ENCODE results near the gene AUNIP. TPM values are rescaled to one million over a fixed set of nuclear protein-coding genes. Genes with fewer than 3 reads are reported as not detected.

Gene AUNIP
- total and polyA plus RNA-seq, 2 donors (not counting 1 experiment from before 2014, with no cell fraction given) = 0.33 to 1.2 TPM

- Histone ChIP-seq H3K9me3 (ENCODE audit: control insufficient read depth, insufficient read depth, low read depth, low read length) (no peaks in the 10 kb centered on the region), H3K36me3 (ENCODE audit: control insufficient read depth, insufficient read depth, low read length) (no peaks in the 10 kb centered on the region), H3K4me1 (ENCODE audit: control insufficient read depth, extremely low read depth, insufficient read depth, low read length) (peaks cover 9% of the 10 kb centered on the region), H3K4me2 (ENCODE audit: extremely low read depth, insufficient read depth, low read length) (peak overlapping the region; percentile 54), H3K27me3 (ENCODE audit: control insufficient read depth, insufficient read depth, low read length) (no peaks in the 10 kb centered on the region), H3K4me3 (replicated peaks in 1 of 4; ENCODE audit: control extremely low read depth in 1 of 4, insufficient read depth in 1 of 4, low read depth in 3 of 4, low read length in 4 of 4) (peak overlapping the region; percentile 29 to 56 (median 34)), H3K9ac (ENCODE audit: insufficient read depth, low read length) (peak overlapping the region; percentile 55), H4K20me1 (ENCODE audit: control insufficient read depth, extremely low read depth, insufficient read depth, low read length) (no peaks in the 10 kb centered on the region), H3K27ac (ENCODE audit: insufficient read depth, low read length) (peak overlapping the region; percentile 41), H2AFZ (ENCODE audit: low read length) (peak overlapping the region; percentile 60), H3K79me2 (ENCODE audit: control insufficient read depth, insufficient read depth, low read length) (peaks cover 4% of the 10 kb centered on the region)
- TF ChIP-seq CTCF (conservative IDR thresholded peaks at IDR 0.05 in 1 of 2, IDR thresholded peaks at IDR 0.05 in 1 of 2; ENCODE audit: low read depth in 1 of 2, low read length in 2 of 2) = no peak
- TF ChIP-seq EZH2 (IDR thresholded peaks at IDR 0.05; ENCODE audit: low read length, missing control alignments) = no peak
- no peak for DNase-seq (ENCODE audit: low read depth in 2 of 2)
These were observed 59.8 kb downstream of the AUNIP start for GRCh38 chr1:25799352-25799934.

DNA sequence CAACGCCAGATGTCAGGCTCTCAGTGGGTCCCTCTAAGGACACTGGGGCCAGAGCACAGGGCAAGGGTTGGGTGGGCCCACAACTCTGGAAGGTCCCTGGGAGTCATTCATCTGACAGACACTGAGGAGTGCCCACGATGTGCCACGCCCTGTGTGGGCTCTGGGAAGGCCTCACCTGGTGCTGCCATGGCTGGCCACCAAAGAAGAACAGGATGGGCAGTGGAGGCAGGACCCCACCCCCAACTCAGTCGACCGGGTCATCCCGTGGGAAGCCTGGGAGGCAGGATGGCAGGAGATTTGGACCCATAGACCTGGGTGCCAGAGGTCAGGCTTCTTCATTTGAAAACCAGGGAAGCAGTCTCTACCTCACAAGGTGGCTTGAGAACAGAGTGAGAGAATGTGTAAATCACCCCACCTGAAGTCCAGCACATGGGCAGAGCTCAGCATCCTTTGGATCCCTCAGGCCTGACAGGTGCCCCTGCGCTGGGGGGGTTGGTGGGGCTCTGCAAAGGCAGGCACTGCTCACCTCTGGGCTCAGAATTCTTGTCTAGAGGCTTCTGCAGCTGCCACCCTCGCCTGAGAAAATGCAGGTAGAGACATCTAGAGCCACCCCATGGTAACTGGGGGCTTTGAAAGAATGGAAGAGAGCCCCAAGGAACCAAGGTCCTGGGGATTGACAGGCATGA lies 60.4 kb downstream of the AUNIP start:
- Histone ChIP-seq H4K20me1 (ENCODE audit: control insufficient read depth, extremely low read depth, insufficient read depth, low read length) (no peaks in the 10 kb centered on the region), H3K36me3 (ENCODE audit: control insufficient read depth, insufficient read depth, low read length) (no peaks in the 10 kb centered on the region), H3K9me3 (ENCODE audit: control insufficient read depth, insufficient read depth, low read depth, low read length) (no peaks in the 10 kb centered on the region), H3K4me3 (replicated peaks in 1 of 4; ENCODE audit: control extremely low read depth in 1 of 4, insufficient read depth in 1 of 4, low read depth in 3 of 4, low read length in 4 of 4) (no peak overlapping the region), H3K9ac (ENCODE audit: insufficient read depth, low read length) (no peak overlapping the region), H3K27ac (ENCODE audit: insufficient read depth, low read length) (no peak overlapping the region), H3K79me2 (ENCODE audit: control insufficient read depth, insufficient read depth, low read length) (peaks cover 4% of the 10 kb centered on the region), H3K4me1 (ENCODE audit: control insufficient read depth, extremely low read depth, insufficient read depth, low read length) (peaks cover 7% of the 10 kb centered on the region), H3K27me3 (ENCODE audit: control insufficient read depth, insufficient read depth, low read length) (no peaks in the 10 kb centered on the region), H2AFZ (ENCODE audit: low read length) (no peak overlapping the region), H3K4me2 (ENCODE audit: extremely low read depth, insufficient read depth, low read length) (no peak overlapping the region)
- no peak for TF ChIP-seq EZH2 (IDR thresholded peaks at IDR 0.05; ENCODE audit: low read length, missing control alignments)
- TF ChIP-seq CTCF (conservative IDR thresholded peaks at IDR 0.05 in 1 of 2, IDR thresholded peaks at IDR 0.05 in 1 of 2; ENCODE audit: low read depth in 1 of 2, low read length in 2 of 2) = no peak
- no peak for DNase-seq (ENCODE audit: low read depth in 2 of 2)

GRCh38 chr1:25797939-25798338 lies 61.3 kb downstream of the AUNIP start:
- Histone ChIP-seq H3K79me2 (ENCODE audit: control insufficient read depth, insufficient read depth, low read length) (peaks cover 4% of the 10 kb centered on the region), H2AFZ (ENCODE audit: low read length) (no peak overlapping the region), H4K20me1 (ENCODE audit: control insufficient read depth, extremely low read depth, insufficient read depth, low read length) (no peaks in the 10 kb centered on the region), H3K9me3 (ENCODE audit: control insufficient read depth, insufficient read depth, low read depth, low read length) (no peaks in the 10 kb centered on the region), H3K4me1 (ENCODE audit: control insufficient read depth, extremely low read depth, insufficient read depth, low read length) (peaks cover 7% of the 10 kb centered on the region), H3K27me3 (ENCODE audit: control insufficient read depth, insufficient read depth, low read length) (no peaks in the 10 kb centered on the region), H3K9ac (ENCODE audit: insufficient read depth, low read length) (no peak overlapping the region), H3K27ac (ENCODE audit: insufficient read depth, low read length) (no peak overlapping the region), H3K36me3 (ENCODE audit: control insufficient read depth, insufficient read depth, low read length) (no peaks in the 10 kb centered on the region), H3K4me2 (ENCODE audit: extremely low read depth, insufficient read depth, low read length) (no peak overlapping the region), H3K4me3 (replicated peaks in 1 of 4; ENCODE audit: control extremely low read depth in 1 of 4, insufficient read depth in 1 of 4, low read depth in 3 of 4, low read length in 4 of 4) (no peak overlapping the region)
- TF ChIP-seq CTCF (conservative IDR thresholded peaks at IDR 0.05 in 1 of 2, IDR thresholded peaks at IDR 0.05 in 1 of 2; ENCODE audit: low read depth in 1 of 2, low read length in 2 of 2) (peak; percentile 37 to 52), EZH2 (IDR thresholded peaks at IDR 0.05; ENCODE audit: low read length, missing control alignments) (no peak)
- no peak for DNase-seq (ENCODE audit: low read depth in 2 of 2)
